HL-60 (cell line): ENCODE data around the gene GFPT2.

Experiments
- DNase-seq, 2 experiments: peaks; one replicate each; pipeline ENCODE4 v3.0.0-alpha.2; 2010 to 2020; ENCODE audit warnings: low read depth in 1 of 2, low spot score in 1 of 2
- H3K27ac ChIP-seq: fragments of 250-450 bp; sonication (Bioruptor Pico); replicated peaks from 2 replicates; pipeline ENCODE4 v1.5.1; 2020; ENCODE audit warnings: mild to moderate bottlenecking, moderate library complexity
- H3K27me3 ChIP-seq: fragments of 250-450 bp; sonication (Bioruptor Pico); 2 replicates; pipeline ENCODE4 v1.5.1; 2021; ENCODE audit warnings: mild to moderate bottlenecking, moderate library complexity; ENCODE audit not compliant: insufficient read depth, poor library complexity, severe bottlenecking
- H3K4me3 ChIP-seq: replicated peaks from 2 replicates; pipeline ENCODE4 v1.5.1; 2011; ENCODE audit warnings: mild to moderate bottlenecking, control low read depth, low read length; ENCODE audit not compliant: insufficient read depth
- GABPA ChIP-seq: IDR thresholded peaks from 2 replicates; pipeline ENCODE4 v1.6.1; 2012; ENCODE audit warnings: low read depth
- POLR2AphosphoS5 ChIP-seq: IDR thresholded peaks from 2 replicates; pipeline ENCODE4 v1.6.1; 2012; ENCODE audit warnings: low read depth
- SPI1 ChIP-seq: IDR thresholded peaks from 2 replicates; pipeline ENCODE4 v1.6.1; 2012; ENCODE audit warnings: low read depth, mild to moderate bottlenecking, borderline replicate concordance
- TF ChIP-seq, protein P1 (sequence below): IDR thresholded peaks from one replicate; pipeline ENCODE4 v1.5.1; 2011; ENCODE audit warnings: low read length, control low read depth, inconsistent platforms; ENCODE audit not compliant: insufficient read depth
- TF ChIP-seq, protein P2 (sequence below): IDR thresholded peaks from 2 replicates; pipeline ENCODE4 v1.6.1; 2012; ENCODE audit warnings: low read depth; ENCODE audit not compliant: insufficient replicate concordance

The GFPT2 gene

DNA sequence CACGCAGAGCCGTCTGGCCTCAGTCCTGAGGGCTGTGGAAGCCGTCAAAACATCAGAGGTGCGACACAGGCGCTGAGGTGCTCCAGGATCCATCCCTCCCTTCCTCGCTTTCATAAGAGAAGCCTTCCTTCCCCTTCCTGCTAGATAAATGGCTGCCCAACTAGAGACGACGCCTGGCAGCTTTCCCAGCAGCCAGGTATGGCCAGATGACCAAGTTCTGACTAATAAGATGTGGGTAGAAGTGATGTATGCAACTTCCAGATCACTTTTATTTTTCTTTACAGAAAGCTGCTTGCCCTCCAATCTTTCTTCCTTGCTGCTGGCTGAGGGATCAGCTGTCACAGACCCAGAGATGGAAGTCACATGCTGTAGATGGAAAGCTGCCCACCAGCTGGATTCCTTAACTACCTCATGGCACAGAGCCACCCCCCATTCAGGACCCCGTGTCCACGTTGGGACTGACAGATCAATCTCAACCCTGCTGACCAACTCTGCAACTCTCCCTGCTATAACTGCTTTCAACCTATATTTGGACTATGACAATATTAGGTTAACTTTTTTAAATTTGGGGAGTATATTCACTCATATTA lies 70.0 kb downstream of the GFPT2 start:
- Histone ChIP-seq H3K27ac (no peak overlapping the region), H3K27me3 (no peaks in the 10 kb centered on the region), H3K4me3 (no peak overlapping the region)
- TF ChIP-seq, protein P1, sequence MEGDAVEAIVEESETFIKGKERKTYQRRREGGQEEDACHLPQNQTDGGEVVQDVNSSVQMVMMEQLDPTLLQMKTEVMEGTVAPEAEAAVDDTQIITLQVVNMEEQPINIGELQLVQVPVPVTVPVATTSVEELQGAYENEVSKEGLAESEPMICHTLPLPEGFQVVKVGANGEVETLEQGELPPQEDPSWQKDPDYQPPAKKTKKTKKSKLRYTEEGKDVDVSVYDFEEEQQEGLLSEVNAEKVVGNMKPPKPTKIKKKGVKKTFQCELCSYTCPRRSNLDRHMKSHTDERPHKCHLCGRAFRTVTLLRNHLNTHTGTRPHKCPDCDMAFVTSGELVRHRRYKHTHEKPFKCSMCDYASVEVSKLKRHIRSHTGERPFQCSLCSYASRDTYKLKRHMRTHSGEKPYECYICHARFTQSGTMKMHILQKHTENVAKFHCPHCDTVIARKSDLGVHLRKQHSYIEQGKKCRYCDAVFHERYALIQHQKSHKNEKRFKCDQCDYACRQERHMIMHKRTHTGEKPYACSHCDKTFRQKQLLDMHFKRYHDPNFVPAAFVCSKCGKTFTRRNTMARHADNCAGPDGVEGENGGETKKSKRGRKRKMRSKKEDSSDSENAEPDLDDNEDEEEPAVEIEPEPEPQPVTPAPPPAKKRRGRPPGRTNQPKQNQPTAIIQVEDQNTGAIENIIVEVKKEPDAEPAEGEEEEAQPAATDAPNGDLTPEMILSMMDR = no peak
- TF ChIP-seq SPI1 (no peak), GABPA (no peak), POLR2AphosphoS5 (no peak)
- TF ChIP-seq, protein P2, sequence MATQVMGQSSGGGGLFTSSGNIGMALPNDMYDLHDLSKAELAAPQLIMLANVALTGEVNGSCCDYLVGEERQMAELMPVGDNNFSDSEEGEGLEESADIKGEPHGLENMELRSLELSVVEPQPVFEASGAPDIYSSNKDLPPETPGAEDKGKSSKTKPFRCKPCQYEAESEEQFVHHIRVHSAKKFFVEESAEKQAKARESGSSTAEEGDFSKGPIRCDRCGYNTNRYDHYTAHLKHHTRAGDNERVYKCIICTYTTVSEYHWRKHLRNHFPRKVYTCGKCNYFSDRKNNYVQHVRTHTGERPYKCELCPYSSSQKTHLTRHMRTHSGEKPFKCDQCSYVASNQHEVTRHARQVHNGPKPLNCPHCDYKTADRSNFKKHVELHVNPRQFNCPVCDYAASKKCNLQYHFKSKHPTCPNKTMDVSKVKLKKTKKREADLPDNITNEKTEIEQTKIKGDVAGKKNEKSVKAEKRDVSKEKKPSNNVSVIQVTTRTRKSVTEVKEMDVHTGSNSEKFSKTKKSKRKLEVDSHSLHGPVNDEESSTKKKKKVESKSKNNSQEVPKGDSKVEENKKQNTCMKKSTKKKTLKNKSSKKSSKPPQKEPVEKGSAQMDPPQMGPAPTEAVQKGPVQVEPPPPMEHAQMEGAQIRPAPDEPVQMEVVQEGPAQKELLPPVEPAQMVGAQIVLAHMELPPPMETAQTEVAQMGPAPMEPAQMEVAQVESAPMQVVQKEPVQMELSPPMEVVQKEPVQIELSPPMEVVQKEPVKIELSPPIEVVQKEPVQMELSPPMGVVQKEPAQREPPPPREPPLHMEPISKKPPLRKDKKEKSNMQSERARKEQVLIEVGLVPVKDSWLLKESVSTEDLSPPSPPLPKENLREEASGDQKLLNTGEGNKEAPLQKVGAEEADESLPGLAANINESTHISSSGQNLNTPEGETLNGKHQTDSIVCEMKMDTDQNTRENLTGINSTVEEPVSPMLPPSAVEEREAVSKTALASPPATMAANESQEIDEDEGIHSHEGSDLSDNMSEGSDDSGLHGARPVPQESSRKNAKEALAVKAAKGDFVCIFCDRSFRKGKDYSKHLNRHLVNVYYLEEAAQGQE = no peak
- DNase-seq = no peak

DNA sequence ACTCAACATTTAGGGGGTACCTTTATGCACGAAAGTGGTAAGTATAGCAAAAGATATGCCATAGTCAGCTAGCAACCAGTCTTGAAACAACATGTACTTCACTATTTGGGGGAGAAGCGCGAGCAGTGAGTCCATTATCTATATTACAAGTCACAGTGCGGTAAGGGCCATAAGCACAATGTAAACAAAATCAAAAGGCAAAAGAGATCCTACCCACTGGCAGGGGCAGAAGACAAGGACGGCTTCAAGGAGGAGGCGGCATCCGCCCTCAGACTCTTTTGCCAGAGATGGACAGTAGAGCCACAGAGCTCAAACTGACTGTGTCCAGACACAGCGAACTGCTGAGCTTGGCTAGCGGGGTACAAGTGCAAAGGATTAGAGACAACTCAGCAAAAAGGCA lies 70.9 kb downstream of the GFPT2 start:
- no peak for DNase-seq
- no peak for TF ChIP-seq GABPA
- TF ChIP-seq, protein P1 = no peak
- TF ChIP-seq, protein P2 = no peak
- no peak for TF ChIP-seq SPI1
- no peak for TF ChIP-seq POLR2AphosphoS5
- no peak overlapping the region for H3K4me3 ChIP-seq
- H3K27ac ChIP-seq = no peak overlapping the region
- no peaks in the 10 kb centered on the region for H3K27me3 ChIP-seq

DNA sequence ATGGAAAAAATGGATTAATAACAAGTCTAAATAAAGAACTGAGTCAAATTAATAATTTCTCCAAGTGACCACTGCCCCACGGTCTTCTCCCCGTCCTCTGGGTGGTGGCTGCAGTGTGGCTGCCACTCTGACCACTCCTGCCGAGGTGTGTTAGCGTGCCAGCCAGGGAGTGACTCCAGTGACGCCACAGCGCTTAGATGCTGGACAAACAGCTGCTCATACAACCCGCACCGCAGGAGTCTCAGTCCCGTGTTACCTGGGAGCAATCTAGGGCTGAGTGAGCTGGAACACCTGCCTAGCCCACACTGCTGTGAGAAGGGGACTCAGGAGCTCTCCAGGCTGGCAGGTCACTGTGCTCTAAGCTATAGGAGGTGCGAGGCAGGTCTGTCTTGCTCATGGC lies 71.4 kb downstream of the GFPT2 start:
- no peak for DNase-seq
- TF ChIP-seq POLR2AphosphoS5 (no peak), GABPA (no peak), SPI1 (no peak)
- TF ChIP-seq, protein P2 = no peak
- TF ChIP-seq, protein P1 = no peak

More for the DNA sequence above, 71.4 kb downstream of the GFPT2 start:
- H3K27me3 ChIP-seq = no peaks in the 10 kb centered on the region
- H3K27ac ChIP-seq = no peak overlapping the region
- H3K4me3 ChIP-seq = no peak overlapping the region
